ENCODE measurements around the gene ASIC2. TPM values are rescaled to one million over a fixed set of nuclear protein-coding genes. Genes with fewer than 3 reads are reported as not detected.

ASIC2 gene
- total and polyA plus RNA-seq, 2 donors (not counting 1 experiment from before 2014, with no cell fraction given): not detected

DNA sequence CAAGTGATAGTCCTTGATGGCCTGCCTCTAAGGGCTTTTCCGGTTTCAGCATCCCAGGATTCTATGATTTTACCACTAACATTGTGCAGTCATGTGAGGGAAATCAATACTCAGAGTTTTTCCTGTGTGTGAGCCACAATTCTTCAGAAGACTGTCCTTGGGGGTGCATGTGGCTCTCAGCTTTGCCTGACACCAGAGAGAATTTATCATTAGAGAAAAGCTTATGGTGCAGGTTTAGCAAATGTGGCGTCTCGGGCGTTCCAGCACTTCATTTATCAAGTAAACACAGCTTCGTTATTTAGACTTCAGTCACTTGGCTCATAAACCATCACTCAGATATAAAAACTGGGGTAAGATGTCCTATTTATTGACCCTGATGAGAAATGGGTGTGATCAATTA, 238.7 kb downstream of the ASIC2 start:
- no peaks in the 10 kb centered on the region for H3K9me3 ChIP-seq (ENCODE audit: control extremely low read depth in 1 of 3, control insufficient read depth in 2 of 3, insufficient read depth in 1 of 3, low read length in 2 of 3)
- POLR2A ChIA-PET: no interaction called here
- WGBS (ENCODE audit: insufficient coverage): no CpG with 5 or more reads among the region's 5 CpGs
- no peak overlapping the region for H3K4me2 ChIP-seq (replicated peaks; ENCODE audit: low read depth, low read length, poor library complexity, severe bottlenecking)
- H3K36me3 ChIP-seq (replicated peaks in 1 of 2; ENCODE audit: control extremely low read depth in 1 of 2, control insufficient read depth in 1 of 2, extremely low read depth in 1 of 2, insufficient read depth in 2 of 2, low read length in 1 of 2): no peaks in the 10 kb centered on the region
- no peak overlapping the region for H3K27ac ChIP-seq (ENCODE audit: low read length in 2 of 2)
- CTCF ChIA-PET: no interaction called here
- peaks cover 12% of the 10 kb centered on the region for H3K27me3 Mint-ChIP-seq
- no peaks in the 10 kb centered on the region for H3K79me2 ChIP-seq (ENCODE audit: control insufficient read depth, insufficient read depth, low read length)
- ATAC-seq (ENCODE audit: low read depth) (no peak), DNase-seq (no peak)
- no peaks in the 10 kb centered on the region for H3K9me3 Mint-ChIP-seq (ENCODE audit: insufficient read depth)
- H3K4me3 ChIP-seq (ENCODE audit: control extremely low read depth in 1 of 5, extremely low read depth in 1 of 5, insufficient read depth in 1 of 5, low read depth in 2 of 5, low read length in 4 of 5): no peak overlapping the region
- no peak overlapping the region for H3K27ac Mint-ChIP-seq
- intact Hi-C loops (cut with micrococcal nuclease): no loop called here
- H3K4me3 Mint-ChIP-seq: no peak overlapping the region
- H4K20me1 ChIP-seq (ENCODE audit: control insufficient read depth, insufficient read depth, low read length, poor library complexity, severe bottlenecking): no peaks in the 10 kb centered on the region
- no peak overlapping the region for H2AFZ ChIP-seq (ENCODE audit: insufficient read depth, low read depth, low read length, poor library complexity, severe bottlenecking)
- peaks cover 0 to 2% (median 0%) of the 10 kb centered on the region in 4 experiments for H3K27me3 ChIP-seq (replicated peaks in 1 of 4; ENCODE audit: control extremely low read depth in 1 of 4, control insufficient read depth in 3 of 4, insufficient read depth in 4 of 4, low read length in 3 of 4)
- H3K4me1 ChIP-seq (ENCODE audit: control insufficient read depth in 2 of 2, insufficient read depth in 2 of 2, low read length in 2 of 2): no peaks in the 10 kb centered on the region
- H3K4me1 Mint-ChIP-seq: no peaks in the 10 kb centered on the region
- H3K9ac ChIP-seq (ENCODE audit: low read length): no peak overlapping the region
- TF ChIP-seq, protein P1, sequence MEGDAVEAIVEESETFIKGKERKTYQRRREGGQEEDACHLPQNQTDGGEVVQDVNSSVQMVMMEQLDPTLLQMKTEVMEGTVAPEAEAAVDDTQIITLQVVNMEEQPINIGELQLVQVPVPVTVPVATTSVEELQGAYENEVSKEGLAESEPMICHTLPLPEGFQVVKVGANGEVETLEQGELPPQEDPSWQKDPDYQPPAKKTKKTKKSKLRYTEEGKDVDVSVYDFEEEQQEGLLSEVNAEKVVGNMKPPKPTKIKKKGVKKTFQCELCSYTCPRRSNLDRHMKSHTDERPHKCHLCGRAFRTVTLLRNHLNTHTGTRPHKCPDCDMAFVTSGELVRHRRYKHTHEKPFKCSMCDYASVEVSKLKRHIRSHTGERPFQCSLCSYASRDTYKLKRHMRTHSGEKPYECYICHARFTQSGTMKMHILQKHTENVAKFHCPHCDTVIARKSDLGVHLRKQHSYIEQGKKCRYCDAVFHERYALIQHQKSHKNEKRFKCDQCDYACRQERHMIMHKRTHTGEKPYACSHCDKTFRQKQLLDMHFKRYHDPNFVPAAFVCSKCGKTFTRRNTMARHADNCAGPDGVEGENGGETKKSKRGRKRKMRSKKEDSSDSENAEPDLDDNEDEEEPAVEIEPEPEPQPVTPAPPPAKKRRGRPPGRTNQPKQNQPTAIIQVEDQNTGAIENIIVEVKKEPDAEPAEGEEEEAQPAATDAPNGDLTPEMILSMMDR (IDR thresholded peaks at IDR 0.05): no peak
- no peak for TF ChIP-seq EZH2 (IDR thresholded peaks at IDR 0.05; ENCODE audit: borderline replicate concordance, insufficient read depth, low read depth, low read length, poor library complexity, severe bottlenecking)

DNA sequence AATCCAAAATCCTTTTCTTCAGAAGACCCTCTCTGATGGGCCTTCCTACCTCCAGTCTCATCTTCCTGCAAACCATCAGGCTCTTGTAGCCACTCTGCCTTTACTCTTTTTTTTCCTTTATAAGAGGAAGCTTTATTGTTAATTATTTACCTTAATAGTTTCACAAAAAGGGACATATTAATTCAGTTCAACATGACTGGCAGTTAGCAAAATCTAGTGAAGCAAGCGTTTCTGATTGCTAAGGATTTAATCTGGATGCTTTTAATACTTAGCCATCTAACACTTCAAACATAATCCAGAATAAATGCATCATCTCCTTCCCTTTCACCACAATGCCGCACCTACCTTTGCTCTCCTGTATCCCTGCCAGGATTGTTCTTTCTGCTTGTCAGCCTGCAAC, 239.4 kb downstream of the ASIC2 start:
- H3K27ac Mint-ChIP-seq: no peak overlapping the region
- Histone ChIP-seq H3K27ac (ENCODE audit: low read length in 2 of 2) (no peak overlapping the region), H3K4me3 (ENCODE audit: control extremely low read depth in 1 of 5, extremely low read depth in 1 of 5, insufficient read depth in 1 of 5, low read depth in 2 of 5, low read length in 4 of 5) (no peak overlapping the region), H4K20me1 (ENCODE audit: control insufficient read depth, insufficient read depth, low read length, poor library complexity, severe bottlenecking) (no peaks in the 10 kb centered on the region), H3K27me3 (replicated peaks in 1 of 4; ENCODE audit: control extremely low read depth in 1 of 4, control insufficient read depth in 3 of 4, insufficient read depth in 4 of 4, low read length in 3 of 4) (peaks cover 0 to 2% (median 0%) of the 10 kb centered on the region in 4 experiments), H3K9ac (ENCODE audit: low read length) (no peak overlapping the region), H3K9me3 (ENCODE audit: control extremely low read depth in 1 of 3, control insufficient read depth in 2 of 3, insufficient read depth in 1 of 3, low read length in 2 of 3) (no peaks in the 10 kb centered on the region), H3K4me1 (ENCODE audit: control insufficient read depth in 2 of 2, insufficient read depth in 2 of 2, low read length in 2 of 2) (no peaks in the 10 kb centered on the region), H3K79me2 (ENCODE audit: control insufficient read depth, insufficient read depth, low read length) (no peaks in the 10 kb centered on the region), H2AFZ (ENCODE audit: insufficient read depth, low read depth, low read length, poor library complexity, severe bottlenecking) (no peak overlapping the region), H3K36me3 (replicated peaks in 1 of 2; ENCODE audit: control extremely low read depth in 1 of 2, control insufficient read depth in 1 of 2, extremely low read depth in 1 of 2, insufficient read depth in 2 of 2, low read length in 1 of 2) (no peaks in the 10 kb centered on the region), H3K4me2 (replicated peaks; ENCODE audit: low read depth, low read length, poor library complexity, severe bottlenecking) (no peak overlapping the region)
- H3K9me3 Mint-ChIP-seq (ENCODE audit: insufficient read depth): no peaks in the 10 kb centered on the region
- peaks cover 14% of the 10 kb centered on the region for H3K27me3 Mint-ChIP-seq
- ATAC-seq (ENCODE audit: low read depth): no peak
- CTCF ChIA-PET: no interaction called here
- TF ChIP-seq, protein P1 (IDR thresholded peaks at IDR 0.05): no peak
- TF ChIP-seq EZH2 (IDR thresholded peaks at IDR 0.05; ENCODE audit: borderline replicate concordance, insufficient read depth, low read depth, low read length, poor library complexity, severe bottlenecking): no peak
- no peaks in the 10 kb centered on the region for H3K4me1 Mint-ChIP-seq
- 84% methylated on average over 2 of the region's 2 CpGs for WGBS (ENCODE audit: insufficient coverage)
- POLR2A ChIA-PET: no interaction called here
- intact Hi-C loops (cut with micrococcal nuclease): no loop called here
- H3K4me3 Mint-ChIP-seq: no peak overlapping the region
- DNase-seq: no peak
